Breast epithelium (tissue), 3 donors: ENCODE measurements around the gene MTFMT.
"Not testable (repeated sequence)": the region's sequence is repeated elsewhere in the genome, so short reads cannot be mapped to it uniquely, and the experiment has no call there.

Source experiments
- CTCF ChIP-seq, 3 donors: fragments of 450-650 bp; IDR thresholded peaks; one replicate each; pipeline ENCODE4 v1.5.1; 2016 to 2017; ENCODE audit warnings: antibody characterized with exemption in 3 of 3, mild to moderate bottlenecking in 3 of 3, moderate library complexity in 3 of 3
- POLR2AphosphoS5 ChIP-seq, 3 donors: sonication (generic); formaldehyde crosslinking; IDR thresholded peaks; one replicate each; pipeline ENCODE4 v1.6.1; 2017; ENCODE audit warnings: antibody characterized with exemption in 3 of 3

- not testable (repeated sequence) for TF ChIP-seq CTCF, POLR2AphosphoS5 (IDR thresholded peaks at IDR 0.05)
These were observed 46.4 kb upstream of the MTFMT start for GRCh38 chr15:65075607-65076395.
